Skeletal muscle tissue (tissue), 4 donors: Measurements from ENCODE around the gene DYDC1. TPM values are rescaled to one million over a fixed set of nuclear protein-coding genes. Genes with fewer than 3 reads are reported as not detected.
"Not testable (repeated sequence)": the region's sequence is repeated elsewhere in the genome, so short reads cannot be mapped to it uniquely, and the experiment has no call there.

Experiments
- H3K27ac ChIP-seq: one replicate; pipeline ENCODE4 v1.7.0; 2013; ENCODE audit warnings: mild to moderate bottlenecking, low read depth, low read length, inconsistent platforms
- H3K27me3 ChIP-seq, 3 donors: one replicate each; pipeline ENCODE4 v1.7.0; 2013; ENCODE audit warnings: low read length in 3 of 3; ENCODE audit not compliant: control insufficient read depth in 3 of 3, insufficient read depth in 3 of 3
- H3K36me3 ChIP-seq, 3 donors: one replicate each; pipeline ENCODE4 v1.7.0; 2013; ENCODE audit warnings: low read length in 3 of 3; ENCODE audit not compliant: control insufficient read depth in 3 of 3, insufficient read depth in 3 of 3
- H3K4me1 ChIP-seq, 3 donors: one replicate each; pipeline ENCODE4 v1.7.0; 2013; ENCODE audit warnings: low read length in 3 of 3, mild to moderate bottlenecking in 3 of 3; ENCODE audit not compliant: control insufficient read depth in 3 of 3, insufficient read depth in 3 of 3
- H3K4me3 ChIP-seq, 3 donors: one replicate each; pipeline ENCODE4 v1.7.0; 2013; ENCODE audit warnings: low read length in 3 of 3
- H3K9ac ChIP-seq, 3 donors: one replicate each; pipeline ENCODE4 v1.7.0; 2013; ENCODE audit warnings: low read length in 3 of 3, mild to moderate bottlenecking in 3 of 3, moderate library complexity in 2 of 3, low read depth in 1 of 3
- H3K9me3 ChIP-seq, 3 donors: one replicate each; pipeline ENCODE4 v1.7.0; 2013; ENCODE audit warnings: low read length in 3 of 3; ENCODE audit not compliant: control insufficient read depth in 3 of 3
- total RNA-seq: library from RNA; depleted of rRNA; stranded (reverse); fragments of >200 nt; gene quantifications from one replicate; pipeline ENCODE4 v1.2.3, GENCODE V29; 2014
- donor health status: Osteomylitis.

Gene DYDC1
- total RNA-seq, 1 donor from 2014 or later, result not detected

DNA sequence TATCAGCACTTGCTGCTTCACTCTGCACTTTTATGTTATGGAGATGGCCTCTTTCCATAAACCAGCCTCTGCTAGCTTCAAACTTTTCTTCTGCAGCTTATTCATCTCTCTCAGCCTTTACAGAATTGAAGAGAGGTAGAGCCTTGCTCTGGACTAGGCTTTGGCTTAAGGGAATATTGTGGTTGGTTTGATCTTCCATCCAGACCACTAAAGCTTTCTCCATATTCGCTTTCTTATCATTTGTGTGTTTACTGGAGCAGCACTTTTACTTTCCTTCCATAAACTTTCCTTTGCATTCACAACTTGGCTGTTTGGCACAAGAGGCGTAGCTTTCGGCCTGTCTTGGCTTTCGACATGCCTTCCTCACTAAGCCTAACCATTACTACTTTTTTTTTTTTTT is 23.6 kb upstream of the DYDC1 start:
- Histone ChIP-seq H3K9me3 (no peaks in the 10 kb centered on the region), H3K4me1 (peaks cover 0 to 2% (median 2%) of the 10 kb centered on the region in 3 donors), H3K9ac (no peak overlapping the region), H3K27me3 (no peaks in the 10 kb centered on the region), H3K4me3 (no peak overlapping the region), H3K27ac (no peak overlapping the region), H3K36me3 (no peaks in the 10 kb centered on the region)

DNA sequence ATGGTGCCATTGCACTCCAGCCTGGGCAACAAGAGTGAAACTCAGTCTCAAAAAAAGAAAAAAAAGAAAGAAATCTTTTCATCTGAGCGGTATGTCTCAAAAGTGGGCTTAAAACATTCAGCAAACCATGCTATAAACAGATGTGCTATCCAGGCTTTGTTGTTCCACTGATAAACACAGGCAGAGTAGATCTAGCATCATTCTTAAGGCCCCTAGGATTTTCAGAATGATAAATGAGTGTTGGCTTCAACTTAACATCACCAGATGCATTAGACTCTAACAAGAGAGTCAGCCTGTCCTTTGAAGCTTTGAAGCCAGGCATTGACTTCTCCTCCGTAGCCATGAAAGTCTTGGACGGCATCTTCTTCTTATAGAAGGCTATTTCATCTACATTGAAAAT is 23.1 kb upstream of the DYDC1 start:
- Histone ChIP-seq H3K27me3 (no peaks in the 10 kb centered on the region), H3K36me3 (no peaks in the 10 kb centered on the region), H3K9ac (no peak overlapping the region), H3K9me3 (no peaks in the 10 kb centered on the region), H3K27ac (no peak overlapping the region), H3K4me1 (peaks cover 0 to 2% (median 2%) of the 10 kb centered on the region in 3 donors), H3K4me3 (no peak overlapping the region)

DNA sequence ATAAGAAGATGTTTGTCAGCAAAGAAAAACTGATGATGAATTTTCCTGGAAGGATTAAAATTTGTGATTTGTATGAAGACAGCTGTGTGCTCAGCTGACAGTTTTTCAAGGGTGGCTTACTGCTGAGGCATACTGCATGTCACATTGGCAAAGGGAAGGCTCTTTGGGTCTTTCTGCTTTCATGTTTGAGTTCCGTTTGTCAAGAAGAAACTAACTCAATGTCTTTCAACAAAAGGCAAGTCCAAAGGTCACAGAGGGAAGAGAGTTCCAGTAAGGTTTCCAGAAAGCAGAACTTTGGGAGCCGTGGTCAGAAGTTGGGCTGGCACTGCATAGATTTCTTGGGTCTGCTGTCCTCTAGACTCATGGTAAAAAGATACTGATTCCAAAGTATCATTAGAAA is 16.9 kb upstream of the DYDC1 start:
- Histone ChIP-seq H3K4me3 (no peak overlapping the region), H3K9me3 (no peaks in the 10 kb centered on the region), H3K27me3 (no peaks in the 10 kb centered on the region), H3K27ac (no peak overlapping the region), H3K4me1 (no peaks in the 10 kb centered on the region), H3K36me3 (no peaks in the 10 kb centered on the region), H3K9ac (no peak overlapping the region)

GRCh38 chr10:80372675-80373074 is 16.1 kb upstream of the DYDC1 start:
- no peak overlapping the region for H3K9ac ChIP-seq
- H3K9me3 ChIP-seq, result no peaks in the 10 kb centered on the region
- H3K27me3 ChIP-seq, result no peaks in the 10 kb centered on the region
- H3K27ac ChIP-seq, result no peak overlapping the region
- no peaks in the 10 kb centered on the region for H3K4me1 ChIP-seq
- H3K36me3 ChIP-seq, result no peaks in the 10 kb centered on the region
- no peak overlapping the region for H3K4me3 ChIP-seq

DNA sequence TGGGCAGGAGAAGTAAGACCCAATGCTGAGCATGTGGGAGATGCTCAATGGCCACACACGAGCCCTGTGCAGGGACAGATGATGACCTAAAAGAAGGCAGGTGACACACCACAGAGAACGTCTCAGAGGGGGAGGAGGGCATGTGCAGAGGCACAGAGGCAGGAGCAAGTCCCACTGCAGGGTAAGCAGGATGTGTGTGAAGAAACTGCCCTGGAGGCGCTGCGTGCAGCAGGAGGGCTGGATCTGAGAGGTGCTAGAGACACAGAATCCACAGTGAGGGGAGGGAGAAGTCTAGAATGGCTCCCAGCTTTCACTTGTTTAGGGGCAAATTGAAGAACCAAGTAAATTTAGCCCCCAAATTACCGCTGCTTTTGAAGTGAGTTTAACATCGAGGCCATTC is 14.9 kb upstream of the DYDC1 start:
- Histone ChIP-seq H3K4me3 (no peak overlapping the region), H3K4me1 (no peaks in the 10 kb centered on the region), H3K9ac (no peak overlapping the region), H3K9me3 (peaks cover 2 to 8% (median 4%) of the 10 kb centered on the region in 3 donors), H3K36me3 (no peaks in the 10 kb centered on the region), H3K27ac (no peak overlapping the region), H3K27me3 (no peaks in the 10 kb centered on the region)

GRCh38 chr10:80365510-80365909 is 9.0 kb upstream of the DYDC1 start:
- Histone ChIP-seq H3K27me3 (no peaks in the 10 kb centered on the region), H3K4me3 (no peak overlapping the region), H3K9ac (no peak overlapping the region), H3K9me3 (peaks cover 2 to 8% (median 4%) of the 10 kb centered on the region in 3 donors), H3K36me3 (no peaks in the 10 kb centered on the region), H3K27ac (no peak overlapping the region), H3K4me1 (no peaks in the 10 kb centered on the region)

GRCh38 chr10:80359644-80360043 is 3.1 kb upstream of the DYDC1 start:
- Histone ChIP-seq H3K9ac (no peak overlapping the region), H3K4me1 (peaks cover 2 to 5% (median 3%) of the 10 kb centered on the region in 3 donors), H3K9me3 (no peaks in the 10 kb centered on the region), H3K27ac (no peak overlapping the region), H3K27me3 (peaks cover 9 to 18% (median 14%) of the 10 kb centered on the region in 3 donors), H3K4me3 (no peak overlapping the region), H3K36me3 (no peaks in the 10 kb centered on the region)

GRCh38 chr10:80358925-80359324 is 2.4 kb upstream of the DYDC1 start:
- H3K36me3 ChIP-seq, H3K9ac ChIP-seq, H3K4me1 ChIP-seq, H3K4me3 ChIP-seq, H3K27ac ChIP-seq, H3K9me3 ChIP-seq: not testable (repeated sequence)
- peaks cover 9 to 21% (median 14%) of the 10 kb centered on the region in 3 donors for H3K27me3 ChIP-seq

GRCh38 chr10:80357851-80358125 is 1.2 kb upstream of the DYDC1 start:
- no peaks in the 10 kb centered on the region for H3K9me3 ChIP-seq
- peaks cover 9 to 21% (median 14%) of the 10 kb centered on the region in 3 donors for H3K27me3 ChIP-seq
- no peaks in the 10 kb centered on the region for H3K36me3 ChIP-seq
- H3K9ac ChIP-seq, result no peak overlapping the region
- H3K4me3 ChIP-seq, result peak overlapping the region in 1 of 3 donors; percentile 10
- no peak overlapping the region for H3K27ac ChIP-seq
- peaks cover 2 to 5% (median 3%) of the 10 kb centered on the region in 3 donors for H3K4me1 ChIP-seq

DNA sequence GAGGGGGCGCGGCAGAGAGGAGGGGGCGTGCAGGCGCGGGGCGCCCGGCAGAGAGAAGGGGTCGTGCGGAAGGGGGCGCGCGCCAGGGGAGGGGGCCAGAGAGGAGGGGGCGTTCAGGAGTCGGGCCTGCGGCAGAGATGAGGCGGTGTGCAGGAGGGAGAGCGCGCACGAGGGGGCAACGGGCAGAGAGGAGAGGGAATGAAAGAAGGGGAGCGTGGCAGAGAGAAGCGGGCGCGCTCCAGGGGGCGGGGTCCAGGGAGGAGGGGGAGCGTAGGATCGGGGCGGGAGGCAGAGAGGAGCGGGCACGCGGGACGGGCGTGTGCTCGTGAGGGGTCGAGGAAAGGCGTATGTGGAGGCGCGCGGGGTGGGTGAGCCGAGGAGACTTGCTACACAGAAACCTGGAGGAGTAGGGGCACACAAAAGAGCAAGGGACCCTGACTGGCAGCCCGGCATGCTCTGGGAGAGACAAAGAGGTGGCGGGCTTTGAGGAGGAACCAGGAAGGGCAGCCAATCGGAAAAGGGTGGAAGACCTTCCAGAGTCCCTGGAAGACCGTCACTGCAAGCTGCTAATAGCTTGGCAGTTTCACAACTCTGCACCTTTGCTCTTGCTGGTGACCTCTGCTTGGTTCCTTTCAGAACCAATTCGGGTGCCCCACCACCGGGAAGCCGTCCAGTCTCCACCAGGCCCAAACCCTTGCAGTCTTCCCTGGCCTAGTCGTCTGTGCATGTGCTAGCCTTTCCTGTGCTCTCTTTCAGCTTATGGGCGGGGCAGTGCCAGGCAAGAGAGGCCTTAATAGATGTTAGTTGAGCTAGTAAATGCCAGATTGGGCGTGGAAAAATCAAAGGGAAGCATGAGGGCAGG is 665 bp upstream of the DYDC1 start:
- no peaks in the 10 kb centered on the region for H3K36me3 ChIP-seq
- H3K9ac ChIP-seq, result no peak overlapping the region
- H3K27ac ChIP-seq, result no peak overlapping the region
- H3K27me3 ChIP-seq, result peaks cover 9 to 21% (median 14%) of the 10 kb centered on the region in 3 donors
- H3K4me1 ChIP-seq, result peaks cover 2 to 5% (median 3%) of the 10 kb centered on the region in 3 donors
- H3K4me3 ChIP-seq, result peak overlapping the region; percentile 10 to 52 (median 29)
- H3K9me3 ChIP-seq, result no peaks in the 10 kb centered on the region
